Effector CD8-positive, alpha-beta T cell (primary cell): ENCODE data around the gene ITPRID2.

Experiments
- DNase-seq: peaks from one replicate; lab custom pipeline; 2025; lab: John Stamatoyannopoulos, UW

The ITPRID2 gene

DNA sequence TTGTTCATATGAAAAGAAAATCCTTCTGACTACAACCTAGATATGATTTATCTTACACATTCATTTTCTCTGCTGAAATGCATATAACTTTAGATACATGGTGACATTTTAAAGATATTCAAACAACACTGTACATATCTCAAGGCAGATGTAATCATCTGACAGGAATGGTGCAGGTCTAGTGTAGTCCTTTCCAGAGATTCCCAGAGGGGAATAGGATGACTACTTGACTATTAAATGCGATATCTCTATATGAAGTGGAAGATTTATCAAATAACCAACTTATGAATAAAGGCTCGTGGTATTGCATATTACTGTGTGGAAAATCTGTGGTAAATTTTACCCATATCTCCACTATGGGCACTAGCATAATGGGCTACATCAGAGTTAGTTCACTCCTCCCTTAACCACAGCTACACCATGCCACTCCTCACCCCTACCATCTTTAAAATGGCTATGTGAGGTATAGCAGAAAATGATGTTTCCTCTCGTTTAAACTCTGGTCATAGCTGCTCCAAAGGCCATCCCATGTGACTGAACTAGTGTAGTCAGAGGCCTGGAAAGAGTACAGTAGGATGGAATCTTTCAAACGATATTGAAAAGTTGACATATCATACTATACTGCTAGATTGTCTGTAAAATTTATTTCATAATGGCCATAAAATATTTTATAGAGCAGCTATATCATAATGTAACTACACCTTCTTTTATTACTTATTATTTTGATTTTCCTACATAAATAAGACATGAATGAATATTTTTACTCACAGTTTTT lies 9.1 kb upstream of the ITPRID2 start:
- no peak for DNase-seq

DNA sequence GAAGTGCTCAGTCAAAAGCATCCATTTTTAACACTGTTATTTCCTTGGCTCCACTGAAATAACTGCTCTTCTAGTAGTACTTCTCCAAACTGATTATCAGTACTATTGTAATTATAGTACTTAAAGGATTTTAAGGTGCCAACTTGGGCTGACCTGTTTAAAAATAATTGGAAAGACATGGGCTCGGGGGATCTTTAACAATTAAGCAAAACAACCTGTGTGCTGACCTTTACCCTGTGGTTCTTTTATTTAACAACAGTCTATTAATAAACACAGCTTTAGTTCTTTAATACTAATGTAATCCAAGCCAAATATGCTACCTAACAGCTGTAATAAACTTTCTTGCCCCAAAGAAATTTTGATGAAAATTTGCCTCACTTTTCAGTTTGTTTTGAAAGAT lies 6.9 kb upstream of the ITPRID2 start:
- DNase-seq, result no peak

DNA sequence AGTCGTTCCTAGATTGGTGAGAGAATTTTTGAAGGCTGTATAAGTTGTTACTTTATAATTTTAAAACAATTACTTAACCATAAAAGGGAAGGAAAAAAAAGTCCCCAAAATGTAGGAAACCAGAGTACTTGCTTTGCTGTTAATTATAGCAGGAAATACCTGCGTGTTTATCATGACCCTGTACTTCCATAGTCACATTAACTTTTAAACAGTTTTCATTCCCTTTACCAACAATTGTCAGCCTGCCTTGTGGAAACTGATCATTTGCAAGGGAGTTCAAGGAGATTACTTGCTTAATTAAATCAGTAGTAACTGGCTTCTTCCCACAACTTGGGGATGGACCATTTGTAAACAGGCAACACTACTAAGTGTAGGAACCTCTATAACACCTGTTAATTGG lies 6.4 kb upstream of the ITPRID2 start:
- no peak for DNase-seq

DNA sequence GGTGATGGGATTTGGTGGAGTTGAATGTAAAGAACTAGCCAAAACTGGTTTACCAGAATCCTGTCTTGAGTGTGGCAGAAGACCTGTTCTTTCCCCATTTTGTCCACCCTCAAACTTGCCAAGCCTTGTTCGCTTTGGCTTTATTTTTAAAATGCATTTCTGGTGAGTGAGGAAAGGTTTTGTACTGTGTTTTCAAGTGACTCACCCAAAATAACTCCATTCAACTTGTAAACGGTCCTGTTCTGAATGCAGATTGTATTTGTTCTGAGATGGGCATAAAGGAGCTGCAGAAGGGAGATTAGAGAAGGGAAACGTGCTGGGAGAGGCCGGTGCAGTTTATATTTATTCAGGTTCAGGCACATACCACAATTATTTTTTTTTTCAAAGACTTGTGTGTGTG lies 5.3 kb upstream of the ITPRID2 start:
- DNase-seq, result no peak

DNA sequence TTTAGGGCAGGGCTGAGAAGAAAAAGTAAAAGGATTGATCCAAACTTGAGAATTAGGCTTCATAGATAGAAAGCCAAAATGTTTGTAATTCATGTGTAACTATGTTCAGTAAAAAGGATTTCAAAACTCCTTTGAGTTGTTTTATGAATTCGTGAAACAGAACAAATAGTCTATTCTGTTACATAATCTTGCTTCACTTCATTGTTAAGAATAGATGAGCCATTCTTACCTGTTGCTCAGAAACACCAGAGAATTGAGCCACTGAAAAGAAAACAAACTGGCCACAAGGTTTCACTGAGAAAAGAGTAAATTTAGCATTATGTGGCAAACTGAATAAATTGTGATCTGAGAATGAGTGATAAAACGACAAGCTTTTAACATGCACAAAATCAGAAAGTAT lies 4.5 kb upstream of the ITPRID2 start:
- no peak for DNase-seq

DNA sequence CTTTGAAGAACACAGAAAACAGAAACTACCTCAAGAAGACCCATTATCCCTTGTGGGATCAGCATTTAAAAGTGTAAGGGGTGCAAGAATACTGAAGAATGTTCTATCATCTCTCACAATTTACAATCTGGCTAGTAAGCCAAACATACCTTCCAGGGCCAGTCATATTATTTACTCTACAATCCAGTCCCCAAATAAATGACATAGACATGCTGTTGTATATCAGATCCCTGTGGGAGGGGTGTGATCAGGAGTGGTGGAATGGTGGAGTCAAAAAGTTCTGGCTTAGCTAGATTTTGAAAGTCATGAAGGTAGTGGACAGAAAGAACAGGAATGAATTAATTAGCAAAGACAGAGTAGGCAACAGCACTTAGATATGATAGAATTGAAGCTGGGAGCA lies 1.8 kb upstream of the ITPRID2 start:
- no peak for DNase-seq

DNA sequence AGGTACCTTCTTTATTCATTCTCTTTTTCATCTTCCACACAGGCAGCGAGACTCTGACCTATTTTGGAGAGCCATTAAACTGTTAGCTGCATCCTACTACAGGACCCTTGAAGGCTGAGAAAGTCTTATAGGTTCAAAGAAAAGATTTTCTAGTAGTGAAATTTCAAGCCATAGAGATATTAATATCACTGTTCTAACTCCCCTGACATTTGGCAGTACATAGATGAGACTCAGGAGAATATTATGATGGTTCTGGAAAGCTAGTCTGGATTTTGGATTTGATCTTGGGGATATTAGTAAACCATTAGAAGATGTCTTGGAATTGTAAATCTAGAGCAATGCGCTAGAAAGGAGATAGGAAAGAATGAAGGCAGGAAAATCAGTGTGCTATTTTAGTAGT lies 1.3 kb upstream of the ITPRID2 start:
- no peak for DNase-seq

DNA sequence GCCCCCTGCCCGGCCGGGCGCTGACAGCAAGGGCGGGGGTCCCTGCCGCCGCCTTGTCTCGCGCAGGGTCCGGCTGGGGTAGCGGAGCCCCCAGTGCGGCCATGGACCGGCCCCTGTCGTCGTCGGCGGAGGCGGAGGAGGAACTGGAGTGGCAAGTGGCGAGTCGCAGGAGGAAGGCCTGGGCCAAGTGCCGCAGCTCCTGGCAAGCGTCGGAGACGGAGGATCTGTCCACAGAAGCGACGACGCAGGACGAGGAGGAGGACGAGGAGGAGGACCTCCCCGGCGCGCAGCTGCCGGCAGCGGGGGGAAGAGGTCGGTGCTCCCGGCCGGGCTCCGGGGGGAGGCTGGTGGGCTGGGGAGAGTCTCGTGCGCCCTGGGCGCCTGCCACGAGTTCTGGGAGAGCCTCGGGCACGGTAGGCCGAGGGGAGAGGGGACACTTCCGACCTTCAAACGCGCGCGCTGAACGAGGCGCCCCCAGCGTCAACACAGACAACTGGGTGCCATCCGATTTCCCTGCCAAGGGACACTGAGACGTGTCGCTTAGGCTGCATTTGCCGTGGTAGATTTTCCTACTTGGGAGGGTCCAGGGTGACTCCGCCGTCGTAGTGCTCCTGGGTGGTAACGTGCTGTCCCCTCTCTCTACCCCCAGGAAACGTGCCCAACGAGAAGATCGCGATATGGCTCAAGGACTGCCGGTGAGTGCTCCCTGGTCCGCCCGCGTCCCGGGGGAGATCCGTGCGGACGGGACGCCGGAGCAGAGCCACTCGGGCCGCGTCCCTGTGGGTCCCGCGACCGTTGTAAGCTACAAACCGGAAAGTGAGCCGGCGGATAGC lies 652 bp downstream of the ITPRID2 start:
- peak; percentile 31 for DNase-seq

DNA sequence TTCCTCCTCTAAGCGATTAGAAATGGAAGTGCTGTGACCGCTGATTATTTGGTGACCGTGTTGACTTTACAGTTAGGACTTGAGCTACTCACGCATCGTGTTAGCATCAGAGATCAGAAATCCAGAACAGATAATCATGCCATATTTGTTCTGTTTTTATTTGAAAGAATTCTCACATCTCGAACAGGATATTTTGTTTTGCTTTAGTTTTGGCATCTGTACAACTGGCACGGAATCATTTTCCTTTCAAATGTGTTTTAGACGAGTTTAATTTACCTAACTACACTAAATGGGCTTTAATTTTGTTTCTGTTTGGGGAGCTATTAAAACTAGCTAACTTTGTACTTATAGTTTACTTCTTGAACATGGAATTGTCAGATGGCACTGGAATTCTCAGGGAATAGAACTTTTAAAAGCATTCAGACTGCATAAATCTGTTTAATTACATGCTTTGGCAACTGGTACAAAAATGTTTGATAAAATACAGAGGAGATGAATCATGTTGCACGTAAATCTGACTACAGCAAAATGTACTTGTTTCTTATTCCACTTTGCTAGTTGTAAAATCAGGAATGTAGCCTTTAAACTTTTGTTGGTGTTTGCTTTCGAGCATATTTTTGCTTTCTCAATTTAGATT lies 1.4 kb downstream of the ITPRID2 start:
- no peak for DNase-seq

DNA sequence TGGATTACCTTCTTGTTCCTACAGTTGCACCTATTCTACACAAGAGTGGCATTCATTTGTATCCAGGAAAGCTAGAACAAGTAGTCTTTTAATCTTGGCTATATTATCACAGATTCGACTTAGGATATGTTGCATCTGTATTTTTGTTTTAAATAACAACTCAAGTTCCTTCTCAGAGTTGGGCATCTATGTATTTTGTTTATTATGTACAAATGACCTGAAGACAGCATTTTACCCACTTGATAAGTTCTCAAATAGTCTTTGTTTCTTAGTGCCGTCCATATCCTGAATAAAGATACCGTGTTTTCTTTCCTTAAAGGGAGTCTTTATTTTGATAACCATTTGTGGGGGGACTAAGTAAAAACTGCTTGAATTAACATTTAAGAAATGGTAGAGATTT lies 2.9 kb downstream of the ITPRID2 start:
- DNase-seq, result no peak

DNA sequence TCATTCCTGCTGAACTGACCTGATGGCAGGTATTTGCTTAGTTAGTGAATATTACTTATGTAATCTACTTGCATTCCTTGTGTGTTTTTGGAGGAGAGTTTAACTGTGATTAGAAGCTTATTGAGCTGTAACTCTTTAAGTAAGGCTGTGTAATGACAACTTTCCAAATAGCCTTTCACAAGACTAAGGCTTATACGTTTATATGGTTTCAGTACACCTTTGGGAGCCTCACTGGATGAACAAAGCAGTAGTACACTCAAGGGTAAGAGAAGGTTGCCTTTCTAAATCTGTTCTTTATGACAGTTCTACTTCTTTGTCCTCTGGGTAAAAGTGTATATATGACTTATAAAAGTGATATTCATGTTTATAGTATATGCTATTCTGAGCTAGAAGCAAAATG lies 4.3 kb downstream of the ITPRID2 start:
- no peak for DNase-seq

DNA sequence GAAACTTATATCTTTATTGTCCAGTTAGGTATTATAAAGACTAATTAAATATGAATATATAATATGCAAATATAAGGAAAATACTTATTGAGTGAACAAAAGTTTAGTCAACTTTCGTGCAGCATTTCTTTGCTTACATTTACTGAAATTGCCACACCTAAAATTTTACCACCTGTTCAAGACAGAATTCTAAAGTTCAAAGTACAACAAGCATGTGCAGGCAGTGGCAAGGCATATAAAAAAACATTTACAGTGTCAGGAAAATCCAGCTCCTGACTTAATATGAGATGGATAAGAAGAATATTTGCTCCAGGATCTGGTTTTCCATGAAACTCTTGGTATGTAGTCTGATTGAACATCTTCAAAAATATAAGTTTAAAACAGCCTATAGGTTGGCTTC lies 4.8 kb downstream of the ITPRID2 start:
- DNase-seq, result no peak

DNA sequence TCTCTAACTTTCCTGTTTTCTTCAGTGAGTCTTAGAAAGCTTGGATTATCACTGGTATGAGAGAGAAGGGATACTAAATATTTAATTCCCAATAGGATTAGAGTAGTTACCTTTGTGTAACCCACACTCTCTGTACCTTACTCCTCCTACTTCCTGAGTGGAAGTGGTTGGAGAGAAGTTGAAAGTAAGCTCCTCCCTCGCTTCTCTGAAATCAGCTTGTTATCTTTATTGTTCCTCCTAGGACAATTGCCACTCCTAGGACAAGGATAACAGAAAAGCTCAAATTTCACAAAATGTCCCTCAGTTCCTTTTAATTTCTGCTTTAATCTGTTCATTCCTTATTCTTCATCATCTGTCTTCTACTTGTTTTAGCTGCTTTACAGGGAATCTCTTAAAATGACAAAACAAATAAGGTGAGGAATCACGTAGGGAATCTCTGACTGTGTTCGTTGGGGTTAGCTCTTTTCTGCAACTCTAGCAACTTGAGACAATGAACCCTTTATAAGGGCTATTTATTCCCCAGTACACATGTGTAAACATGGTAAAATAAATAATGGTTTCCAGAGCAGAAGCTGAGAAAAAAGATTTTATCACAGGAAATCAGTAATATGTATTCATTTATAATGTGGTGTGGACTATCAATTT lies 8.6 kb downstream of the ITPRID2 start:
- no peak for DNase-seq

DNA sequence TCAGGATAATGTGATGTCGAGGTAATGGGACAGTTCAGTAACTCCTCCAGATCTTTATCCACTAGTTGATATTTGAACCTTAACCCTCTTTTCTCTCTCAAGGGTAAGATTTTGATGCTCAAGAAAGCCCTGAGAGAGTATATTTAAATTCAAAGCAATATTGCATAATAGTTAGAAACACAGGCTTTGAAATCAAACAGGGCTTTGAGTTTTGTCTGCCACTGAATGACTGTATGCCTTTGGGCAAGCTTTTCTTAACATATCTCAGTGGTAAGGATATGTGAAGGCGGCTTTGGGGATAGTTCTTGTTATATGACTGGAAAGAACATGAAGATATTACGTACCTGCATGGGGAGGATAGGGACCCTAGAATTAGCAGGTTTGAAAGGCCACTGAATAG lies 11.1 kb downstream of the ITPRID2 start:
- no peak for DNase-seq

DNA sequence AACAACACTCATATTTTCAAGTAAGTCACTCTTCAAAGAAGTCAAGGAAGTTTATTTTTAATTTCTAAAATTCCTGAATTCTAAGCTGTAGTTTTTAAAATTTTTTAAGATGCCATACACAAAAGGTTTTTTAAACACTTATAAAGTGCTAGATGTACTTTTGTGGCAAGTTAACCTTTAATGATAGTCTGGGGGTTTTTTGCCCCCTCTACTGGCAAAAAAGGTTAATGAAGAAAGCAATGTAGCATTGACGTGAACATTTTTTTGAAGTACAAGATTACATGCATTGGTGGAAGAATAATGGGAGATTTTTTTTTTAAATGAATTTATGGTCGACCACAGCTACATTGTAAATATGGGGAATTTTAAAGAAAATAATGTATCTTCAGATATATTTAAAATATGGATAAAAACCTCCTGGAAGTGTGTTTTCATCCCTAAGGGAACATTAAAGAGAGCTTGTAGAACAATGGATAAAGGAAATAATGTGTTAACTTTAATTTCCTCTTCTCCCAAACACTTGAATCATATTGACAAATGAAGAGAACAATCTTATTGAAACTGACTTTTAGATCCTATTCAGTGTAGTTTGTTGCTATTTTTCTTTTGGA lies 12.6 kb downstream of the ITPRID2 start:
- DNase-seq, result no peak

DNA sequence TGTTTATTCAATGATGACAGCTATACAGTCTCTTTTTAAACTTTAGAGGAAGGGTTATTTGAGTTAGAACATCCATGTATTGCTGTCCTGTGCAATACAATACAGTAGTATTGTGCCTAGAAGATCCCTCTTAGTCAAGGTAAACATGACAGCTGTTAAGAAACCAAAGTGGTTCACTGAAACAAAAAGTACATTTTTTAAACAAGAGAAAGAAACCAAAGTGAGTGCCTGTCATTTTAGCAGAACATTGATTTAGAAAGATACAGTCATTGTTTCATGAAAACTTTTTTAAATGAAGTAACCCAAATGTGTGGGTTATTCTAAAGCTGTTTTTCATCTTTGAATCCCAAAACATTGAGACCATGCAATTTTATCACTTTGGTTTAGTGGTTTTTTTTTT lies 15.5 kb downstream of the ITPRID2 start:
- no peak for DNase-seq

DNA sequence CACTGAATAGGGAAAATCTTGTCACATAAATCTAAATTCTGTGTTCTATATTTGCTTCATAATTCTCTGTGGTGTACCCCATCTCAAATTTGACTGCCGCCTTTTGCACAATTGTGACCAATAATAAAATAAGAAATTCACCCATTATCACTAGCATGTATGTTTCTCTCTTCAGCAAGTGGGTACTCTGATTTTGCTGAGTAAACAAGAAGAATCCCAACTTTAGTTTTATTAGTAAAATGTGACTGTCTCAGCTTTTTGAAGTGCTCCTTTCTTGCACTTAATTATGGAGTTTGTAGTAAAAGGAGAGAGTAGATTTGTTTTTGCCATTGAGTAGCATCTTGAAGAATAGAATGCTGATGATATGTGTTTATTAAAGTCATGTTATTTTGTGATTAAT lies 16.1 kb downstream of the ITPRID2 start:
- no peak for DNase-seq

DNA sequence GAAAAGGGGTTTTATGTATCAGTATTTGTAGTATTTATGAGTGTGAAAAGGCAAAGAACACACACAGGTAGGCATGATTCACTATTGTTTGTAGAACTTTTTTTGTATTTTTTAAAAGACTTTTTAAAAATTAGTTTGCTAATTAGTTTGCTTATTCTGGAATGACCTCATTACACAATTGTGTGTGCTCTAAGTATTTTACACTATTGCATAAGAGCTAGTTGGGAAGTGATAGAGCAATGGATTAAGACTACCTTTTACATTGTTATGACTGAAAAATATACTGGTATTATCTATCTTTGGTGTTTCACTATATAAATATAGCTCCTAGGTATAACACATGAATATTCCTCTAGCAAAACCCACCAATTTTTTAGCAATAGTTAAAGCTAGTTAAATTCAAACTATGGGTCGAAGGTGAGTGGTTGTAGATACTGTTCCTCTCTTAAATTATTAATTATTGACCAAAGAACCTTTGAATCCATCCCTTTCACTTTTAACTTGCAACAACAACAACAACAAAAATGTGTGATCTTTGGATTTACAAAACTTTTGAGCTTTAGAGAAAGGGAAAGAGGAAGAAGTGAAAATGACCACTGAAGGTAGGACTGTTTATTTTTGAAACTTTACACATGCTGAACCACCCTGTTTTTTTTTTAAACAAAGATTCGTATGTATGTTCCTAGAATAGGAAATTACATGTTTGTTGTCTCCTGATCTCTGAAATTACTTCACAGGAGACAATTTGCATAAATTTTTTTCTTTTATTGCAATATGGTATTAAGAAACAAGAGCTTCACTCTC lies 18.7 kb downstream of the ITPRID2 start:
- DNase-seq, result no peak

DNA sequence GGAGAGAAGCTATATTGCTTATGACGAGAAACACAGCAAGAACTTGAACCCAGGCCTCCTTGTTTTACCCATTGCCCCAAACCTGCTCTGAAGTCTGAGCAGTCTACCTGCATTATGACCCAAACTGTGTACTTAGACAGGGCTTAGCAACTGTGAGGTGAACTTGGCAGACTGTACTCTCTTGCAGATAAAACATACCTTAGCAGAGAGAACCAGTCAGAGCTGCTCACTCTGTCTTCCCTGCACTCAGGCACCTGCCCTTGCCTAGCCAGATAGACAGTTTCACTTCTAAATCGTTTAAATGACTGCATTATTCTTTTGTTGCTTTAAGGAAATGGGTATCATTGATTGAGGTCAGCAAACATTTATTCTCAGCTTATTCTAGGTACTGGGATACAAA lies 20.3 kb downstream of the ITPRID2 start:
- no peak for DNase-seq

DNA sequence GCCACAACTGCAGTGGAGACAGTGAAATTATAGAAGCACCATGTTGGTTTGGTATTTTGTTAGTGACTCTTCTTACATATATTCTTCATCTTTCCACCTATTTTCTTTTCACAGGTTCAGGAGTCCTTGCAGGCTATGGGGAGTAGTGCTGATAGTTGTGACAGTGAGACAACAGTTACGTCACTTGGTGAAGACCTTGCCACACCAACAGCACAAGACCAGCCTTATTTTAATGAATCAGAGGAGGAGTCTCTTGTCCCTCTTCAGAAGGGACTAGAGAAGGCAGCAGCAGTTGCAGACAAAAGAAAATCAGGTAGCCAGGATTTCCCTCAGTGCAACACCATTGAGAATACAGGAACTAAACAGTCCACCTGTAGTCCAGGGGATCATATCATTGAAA lies 23.6 kb downstream of the ITPRID2 start:
- no peak for DNase-seq
